Glutamatergic neuron (in vitro differentiated cells): ENCODE results near the gene ZMYND10. TPM values are rescaled to one million over a fixed set of nuclear protein-coding genes. Genes with fewer than 3 reads are reported as not detected.

Source experiments
- DNase-seq: peaks from one replicate; pipeline ENCODE4 v3.0.0; 2022
- H3K27ac Mint-ChIP-seq: one replicate; pipeline ENCODE4 v1.8.0; 2020; ENCODE audit warnings: mild to moderate bottlenecking, mixed read lengths, inconsistent platforms; ENCODE audit not compliant: unreplicated experiment
- H3K27me3 Mint-ChIP-seq: one replicate; pipeline ENCODE4 v1.8.0; 2020; ENCODE audit warnings: mild to moderate bottlenecking, moderate library complexity, mixed read lengths, inconsistent platforms; ENCODE audit not compliant: unreplicated experiment
- H3K36me3 Mint-ChIP-seq: one replicate; pipeline ENCODE4 v1.8.0; 2020; ENCODE audit warnings: mild to moderate bottlenecking, mixed read lengths, inconsistent platforms; ENCODE audit not compliant: unreplicated experiment
- H3K4me1 Mint-ChIP-seq: one replicate; pipeline ENCODE4 v1.8.0; 2020; ENCODE audit warnings: mild to moderate bottlenecking, low read depth, mixed read lengths, inconsistent platforms; ENCODE audit not compliant: unreplicated experiment
- H3K4me3 Mint-ChIP-seq: one replicate; pipeline ENCODE4 v1.8.0; 2020; ENCODE audit warnings: mild to moderate bottlenecking, mixed read lengths, inconsistent platforms; ENCODE audit not compliant: unreplicated experiment
- H3K9me3 Mint-ChIP-seq: one replicate; pipeline ENCODE4 v1.8.0; 2020; ENCODE audit warnings: mild to moderate bottlenecking, moderate library complexity, mixed read lengths, inconsistent platforms; ENCODE audit not compliant: unreplicated experiment
- total RNA-seq: library from RNA; stranded (reverse); fragmentation: NEBNext Ultra II Directional; extraction: Animal tissue kit (Norgen Biotek cat#: 25700); gene quantifications from one replicate; pipeline ENCODE4 v1.2.1, GENCODE V29; 2021; ENCODE audit not compliant: unreplicated experiment
- TF ChIP-seq, protein P1 (sequence below): fragments of 200-600 bp; sonication (generic); IDR thresholded peaks from one replicate; pipeline ENCODE4 v1.5.0; 2021; ENCODE audit not compliant: partially characterized antibody, unreplicated experiment

Gene ZMYND10
- total RNA-seq, 1 donor from 2014 or later = 1.3 TPM

DNA sequence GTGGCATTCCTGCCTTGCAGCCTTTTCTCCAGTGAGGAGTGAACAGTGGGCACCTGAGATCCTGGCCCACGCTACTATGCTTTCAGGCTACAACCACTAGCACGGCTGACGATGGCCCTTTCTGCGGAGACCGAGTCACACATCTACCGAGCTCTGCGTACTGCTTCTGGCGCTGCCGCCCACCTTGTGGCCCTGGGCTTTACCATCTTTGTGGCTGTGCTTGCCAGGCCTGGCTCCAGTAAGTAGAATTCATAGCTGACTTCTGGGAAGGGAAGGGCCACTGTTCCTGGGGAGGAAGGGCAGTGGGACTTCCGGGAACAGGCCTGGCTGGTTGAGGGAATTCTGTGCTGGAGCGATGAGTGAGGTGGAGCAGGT is 5.8 kb upstream of the ZMYND10 start:
- H3K9me3 Mint-ChIP-seq = peaks cover 4% of the 10 kb centered on the region
- DNase-seq = no peak
- H3K27ac Mint-ChIP-seq = no peak overlapping the region
- peaks cover 4% of the 10 kb centered on the region for H3K27me3 Mint-ChIP-seq
- H3K4me1 Mint-ChIP-seq = peaks cover 10% of the 10 kb centered on the region
- peak overlapping the region; percentile 87 for H3K4me3 Mint-ChIP-seq
- TF ChIP-seq, protein P1, sequence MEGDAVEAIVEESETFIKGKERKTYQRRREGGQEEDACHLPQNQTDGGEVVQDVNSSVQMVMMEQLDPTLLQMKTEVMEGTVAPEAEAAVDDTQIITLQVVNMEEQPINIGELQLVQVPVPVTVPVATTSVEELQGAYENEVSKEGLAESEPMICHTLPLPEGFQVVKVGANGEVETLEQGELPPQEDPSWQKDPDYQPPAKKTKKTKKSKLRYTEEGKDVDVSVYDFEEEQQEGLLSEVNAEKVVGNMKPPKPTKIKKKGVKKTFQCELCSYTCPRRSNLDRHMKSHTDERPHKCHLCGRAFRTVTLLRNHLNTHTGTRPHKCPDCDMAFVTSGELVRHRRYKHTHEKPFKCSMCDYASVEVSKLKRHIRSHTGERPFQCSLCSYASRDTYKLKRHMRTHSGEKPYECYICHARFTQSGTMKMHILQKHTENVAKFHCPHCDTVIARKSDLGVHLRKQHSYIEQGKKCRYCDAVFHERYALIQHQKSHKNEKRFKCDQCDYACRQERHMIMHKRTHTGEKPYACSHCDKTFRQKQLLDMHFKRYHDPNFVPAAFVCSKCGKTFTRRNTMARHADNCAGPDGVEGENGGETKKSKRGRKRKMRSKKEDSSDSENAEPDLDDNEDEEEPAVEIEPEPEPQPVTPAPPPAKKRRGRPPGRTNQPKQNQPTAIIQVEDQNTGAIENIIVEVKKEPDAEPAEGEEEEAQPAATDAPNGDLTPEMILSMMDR = no peak
- H3K36me3 Mint-ChIP-seq = no peaks in the 10 kb centered on the region

DNA sequence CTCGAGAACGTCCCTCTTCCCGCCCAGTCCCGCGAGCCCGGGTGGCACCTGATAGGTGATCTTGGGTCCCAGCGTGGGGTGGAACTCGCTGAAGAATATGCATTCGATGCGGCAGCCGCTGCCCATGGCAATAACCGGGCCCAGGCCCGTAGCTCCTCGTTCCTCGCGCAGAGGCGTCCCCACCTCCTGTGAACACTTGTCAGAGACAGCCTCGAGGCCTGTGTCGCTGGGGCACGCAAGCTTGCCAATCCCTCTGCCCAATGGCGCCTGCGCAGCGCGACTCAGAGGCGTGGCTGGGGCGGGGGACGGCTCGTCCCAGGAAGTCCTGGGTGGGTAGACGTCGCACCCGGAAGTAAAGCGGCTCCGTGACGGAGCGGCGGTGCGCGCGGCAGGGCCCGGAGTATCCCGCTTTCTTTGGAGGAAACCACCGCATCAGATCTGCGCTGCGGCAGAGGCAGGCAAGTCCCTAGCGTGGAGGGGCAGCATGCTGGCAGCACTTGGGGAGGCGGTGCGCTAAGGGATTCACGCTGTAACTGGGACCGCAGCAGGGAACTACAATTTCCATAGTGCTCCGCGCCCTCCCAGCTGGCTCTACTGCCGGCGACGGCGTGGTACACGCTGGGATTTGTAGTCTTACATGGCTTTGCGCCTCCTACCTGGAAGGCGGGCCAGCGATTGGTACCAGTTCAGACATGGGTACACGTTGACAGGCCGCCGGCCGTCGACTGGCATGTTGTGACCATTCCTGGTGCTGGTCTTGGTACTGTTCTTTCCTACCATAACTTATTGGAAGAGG is 5.2 kb upstream of the ZMYND10 start, which contains the start of the genes CYB561D2 and NPRL2:
TSS of gene CYB561D2 (plus strand) at position 336 of the 796 bp plus-strand sequence. CDS start 572 bp downstream, outside the sequence.
TSS of gene NPRL2 (minus strand) at position 249 of the 796 bp plus-strand sequence. CDS start at position 126, 123 bp downstream.
- H3K4me1 Mint-ChIP-seq = peaks cover 12% of the 10 kb centered on the region
- peaks cover 4% of the 10 kb centered on the region for H3K9me3 Mint-ChIP-seq
- H3K27ac Mint-ChIP-seq = peak within 1 kb of the TSS; percentile 39
- peak within 1 kb of the TSS; percentile 87 for H3K4me3 Mint-ChIP-seq
- TF ChIP-seq, protein P1 = no peak
- H3K36me3 Mint-ChIP-seq = no peaks in the 10 kb centered on the region
- peaks cover 4% of the 10 kb centered on the region for H3K27me3 Mint-ChIP-seq
- peak; percentile 98 for DNase-seq

- Mint-ChIP-seq H3K27me3 (peaks cover 2% of the 10 kb centered on the region), H3K4me3 (peak overlapping the region; percentile 87), H3K27ac (peak overlapping the region; percentile 39), H3K4me1 (peaks cover 12% of the 10 kb centered on the region), H3K9me3 (peaks cover 4% of the 10 kb centered on the region), H3K36me3 (no peaks in the 10 kb centered on the region)
- no peak for DNase-seq
- TF ChIP-seq, protein P1 = no peak
Observed at GRCh38 chr3:50350213-50350526, 4.6 kb upstream of the ZMYND10 start.

- H3K9me3 Mint-ChIP-seq = peaks cover 7% of the 10 kb centered on the region
- H3K4me1 Mint-ChIP-seq = peaks cover 12% of the 10 kb centered on the region
- TF ChIP-seq, protein P1 = peak; percentile 66
- no peaks in the 10 kb centered on the region for H3K36me3 Mint-ChIP-seq
- H3K27me3 Mint-ChIP-seq = peaks cover 7% of the 10 kb centered on the region
- no peak overlapping the region for H3K27ac Mint-ChIP-seq
- no peak overlapping the region for H3K4me3 Mint-ChIP-seq
- DNase-seq = peak; percentile 73
Observed at GRCh38 chr3:50347187-50347813, 1.8 kb upstream of the ZMYND10 start.

DNA sequence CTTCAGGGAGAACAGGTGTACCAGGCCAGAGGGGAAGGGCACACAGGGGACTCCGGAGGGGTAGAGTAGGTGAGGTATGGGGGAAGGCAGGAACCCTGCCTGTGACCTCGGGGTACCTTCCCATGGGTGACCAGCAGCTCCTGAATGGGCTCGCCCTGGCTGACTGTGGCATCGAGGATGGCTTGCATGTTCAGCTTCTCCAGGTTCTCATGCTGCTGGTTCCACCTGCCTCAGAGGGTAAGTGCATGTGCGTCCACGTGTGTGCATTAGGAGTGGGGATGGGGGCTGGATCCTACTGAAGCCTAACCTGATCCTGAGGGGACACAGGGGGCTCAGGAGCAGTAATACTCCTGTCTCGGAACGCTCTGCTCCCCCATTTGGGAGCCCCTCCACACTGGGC is 524 bp downstream of the ZMYND10 start:
- TF ChIP-seq, protein P1 = no peak
- Mint-ChIP-seq H3K36me3 (no peaks in the 10 kb centered on the region), H3K27ac (no peak overlapping the region), H3K4me3 (no peak overlapping the region), H3K4me1 (peaks cover 4% of the 10 kb centered on the region), H3K9me3 (peaks cover 5% of the 10 kb centered on the region), H3K27me3 (peaks cover 13% of the 10 kb centered on the region)
- DNase-seq = no peak
